PC-9 (cell line): ENCODE measurements around the gene OSBPL10. TPM values are rescaled to one million over a fixed set of nuclear protein-coding genes. Genes with fewer than 3 reads are reported as not detected.

Experiments used
- BruUV-seq: library from RNA; stranded (reverse); fragments of 400-500 nt; replicated peaks from 2 replicates; lab custom pipeline; 2021; lab: Mats Ljungman, UMichigan
- CTCF ChIA-PET: fragments of 300-600 bp; sonication (Branson Sonifier 250); formaldehyde crosslinking; loops from one replicate; lab custom pipeline; 2022; ENCODE audit warnings: antibody characterized with exemption; lab: Charles Lee
- POLR2A ChIA-PET: fragments of 300-600 bp; sonication (Branson Sonifier 250); formaldehyde crosslinking; loops from one replicate; lab custom pipeline; 2022; ENCODE audit warnings: antibody characterized with exemption; ENCODE audit not compliant: unreplicated experiment; lab: Charles Lee
- DNase-seq, 2 experiments: peaks; one replicate each; pipeline versions ENCODE4 v3.0.0 to v3.0.0-alpha.2; 2015 to 2022; ENCODE audit warnings: mixed read lengths in 1 of 2
- H2AFZ ChIP-seq: fragments of 200-600 bp; sonication (generic); 2 replicates; pipeline ENCODE4 v1.8.1; 2017; ENCODE audit warnings: antibody characterized with exemption
- H3F3A ChIP-seq: fragments of 200-600 bp; sonication (generic); 2 replicates; pipeline ENCODE4 v1.8.1; 2017; ENCODE audit warnings: antibody characterized with exemption, mild to moderate bottlenecking, low read depth; ENCODE audit not compliant: insufficient read depth
- H3K27ac ChIP-seq: fragments of 200-600 bp; sonication (generic); 2 replicates; pipeline ENCODE4 v1.6.1; 2016; ENCODE audit warnings: mixed run types
- H3K27me3 ChIP-seq: fragments of 200-600 bp; sonication (generic); 2 replicates; pipeline ENCODE4 v1.6.1; 2016; ENCODE audit warnings: low read depth, mixed run types; ENCODE audit not compliant: insufficient read depth
- H3K36me3 ChIP-seq: fragments of 200-600 bp; sonication (generic); 2 replicates; pipeline ENCODE4 v1.6.1; 2016; ENCODE audit warnings: low read depth, mixed run types
- H3K4me1 ChIP-seq: fragments of 200-600 bp; sonication (generic); replicated peaks from 2 replicates; pipeline ENCODE4 v1.6.1; 2016; ENCODE audit warnings: mixed run types; ENCODE audit not compliant: insufficient read depth
- H3K4me2 ChIP-seq: fragments of 200-600 bp; sonication (generic); 2 replicates; pipeline ENCODE4 v1.6.1; 2017; ENCODE audit warnings: mixed run types
- H3K4me3 ChIP-seq: fragments of 200-600 bp; sonication (generic); 2 replicates; pipeline ENCODE4 v1.6.1; 2016; ENCODE audit warnings: mixed run types
- H3K79me2 ChIP-seq: fragments of 200-600 bp; sonication (generic); 2 replicates; pipeline ENCODE4 v1.6.1; 2017; ENCODE audit warnings: low read depth, mixed run types
- H3K9me2 ChIP-seq: fragments of 200-600 bp; sonication (generic); 2 replicates; pipeline ENCODE4 v1.8.1; 2017; ENCODE audit warnings: mild to moderate bottlenecking; ENCODE audit not compliant: insufficient read depth
- H3K9me3 ChIP-seq: fragments of 200-600 bp; sonication (generic); 2 replicates; pipeline ENCODE4 v1.8.1; 2016; ENCODE audit warnings: low read depth; ENCODE audit not compliant: insufficient read depth
- H4K20me1 ChIP-seq: fragments of 200-600 bp; sonication (generic); 2 replicates; pipeline ENCODE4 v1.8.1; 2017; ENCODE audit not compliant: insufficient read depth
- EZH2 ChIP-seq: fragments of 200-600 bp; sonication (generic); IDR thresholded peaks from 2 replicates; pipeline ENCODE4 v1.8.0; 2017; ENCODE audit warnings: antibody characterized with exemption, low read depth
- intact Hi-C: fragments of 100-400 bp; cut with micrococcal nuclease; formaldehyde crosslinking; loops from one replicate; pipeline ENCODE4 v1.10.0; 2022; ENCODE audit not compliant: unreplicated experiment
- total RNA-seq: library from RNA; stranded (reverse); gene quantifications from 2 replicates; pipeline ENCODE4 v1.2.3, GENCODE V29; 2021
- TF ChIP-seq, protein P1 (sequence below): fragments of 200-600 bp; sonication (generic); conservative IDR thresholded peaks from 2 replicates; pipeline ENCODE4 v1.6.1; 2017; ENCODE audit warnings: mixed run types, antibody characterized with exemption, mild to moderate bottlenecking, moderate library complexity

OSBPL10 gene
- total RNA-seq, 1 experiment from 2014 or later, result 42.0 TPM

DNA sequence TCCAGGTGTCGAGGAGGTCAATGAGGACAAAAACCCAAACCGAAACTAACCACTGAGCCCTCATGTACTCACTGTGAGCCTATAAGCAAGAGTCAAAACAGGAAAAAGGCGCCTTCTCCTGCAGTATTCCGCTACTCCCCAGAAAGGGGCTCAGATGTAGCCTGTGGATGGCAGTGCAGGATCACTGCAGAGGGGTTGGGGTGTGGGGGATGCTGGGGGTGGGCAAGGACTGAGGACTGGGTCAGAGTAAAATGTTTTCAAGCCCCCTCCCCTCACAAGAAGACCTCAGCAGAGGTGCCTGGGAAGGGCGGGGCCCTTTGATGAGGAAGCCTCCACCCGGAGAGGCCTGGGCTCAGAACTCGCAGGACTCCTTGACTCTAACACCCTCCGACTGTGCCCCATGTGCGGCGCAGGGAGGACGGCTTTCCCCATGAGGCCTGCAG lies 170.1 kb downstream of the OSBPL10 start:
- BruUV-seq, result no TSS peak
- intact Hi-C loops, result no loop called here
- Histone ChIP-seq H4K20me1 (no peaks in the 10 kb centered on the region), H3K4me1 (no peaks in the 10 kb centered on the region), H3K9me3 (no peaks in the 10 kb centered on the region), H3K36me3 (no peaks in the 10 kb centered on the region), H3K27me3 (no peaks in the 10 kb centered on the region), H3K27ac (no peak overlapping the region), H3K4me3 (no peak overlapping the region), H3K4me2 (no peak overlapping the region), H3K9me2 (no peaks in the 10 kb centered on the region), H3K79me2 (no peaks in the 10 kb centered on the region), H2AFZ (no peak overlapping the region), H3F3A (no peaks in the 10 kb centered on the region)
- TF ChIP-seq EZH2, result no peak
- TF ChIP-seq, protein P1, sequence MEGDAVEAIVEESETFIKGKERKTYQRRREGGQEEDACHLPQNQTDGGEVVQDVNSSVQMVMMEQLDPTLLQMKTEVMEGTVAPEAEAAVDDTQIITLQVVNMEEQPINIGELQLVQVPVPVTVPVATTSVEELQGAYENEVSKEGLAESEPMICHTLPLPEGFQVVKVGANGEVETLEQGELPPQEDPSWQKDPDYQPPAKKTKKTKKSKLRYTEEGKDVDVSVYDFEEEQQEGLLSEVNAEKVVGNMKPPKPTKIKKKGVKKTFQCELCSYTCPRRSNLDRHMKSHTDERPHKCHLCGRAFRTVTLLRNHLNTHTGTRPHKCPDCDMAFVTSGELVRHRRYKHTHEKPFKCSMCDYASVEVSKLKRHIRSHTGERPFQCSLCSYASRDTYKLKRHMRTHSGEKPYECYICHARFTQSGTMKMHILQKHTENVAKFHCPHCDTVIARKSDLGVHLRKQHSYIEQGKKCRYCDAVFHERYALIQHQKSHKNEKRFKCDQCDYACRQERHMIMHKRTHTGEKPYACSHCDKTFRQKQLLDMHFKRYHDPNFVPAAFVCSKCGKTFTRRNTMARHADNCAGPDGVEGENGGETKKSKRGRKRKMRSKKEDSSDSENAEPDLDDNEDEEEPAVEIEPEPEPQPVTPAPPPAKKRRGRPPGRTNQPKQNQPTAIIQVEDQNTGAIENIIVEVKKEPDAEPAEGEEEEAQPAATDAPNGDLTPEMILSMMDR, result no peak
- ChIA-PET CTCF (no interaction called here), POLR2A (no interaction called here)
- no peak for DNase-seq

DNA sequence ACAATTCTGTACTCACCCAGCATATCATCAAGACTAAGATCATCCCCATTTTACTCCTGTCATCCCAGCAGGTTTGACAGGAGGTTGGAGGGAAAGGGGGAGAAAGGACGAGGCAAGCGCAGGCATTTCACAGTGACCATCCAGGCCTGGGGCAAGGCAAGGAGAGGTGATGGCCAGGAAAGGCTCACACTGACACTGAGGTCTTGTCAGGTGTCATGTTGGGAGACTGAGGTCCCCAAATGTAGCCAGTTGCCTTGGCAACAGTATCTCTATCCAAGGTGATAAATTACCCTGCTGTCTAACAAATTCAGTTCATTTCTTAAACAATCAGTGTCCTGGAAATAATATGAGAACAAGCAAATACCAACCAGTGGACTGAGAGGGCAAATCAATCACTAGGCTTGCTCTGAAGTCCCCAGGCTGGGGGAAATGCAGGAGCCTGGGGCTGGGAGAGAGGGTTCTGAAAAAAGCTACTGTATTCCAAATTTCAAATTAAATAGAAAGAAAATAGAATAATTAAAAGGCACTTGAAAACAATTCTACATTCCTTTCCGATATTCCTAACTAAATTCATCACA lies 172.8 kb downstream of the OSBPL10 start:
- H3K4me3 ChIP-seq, result no peak overlapping the region
- POLR2A ChIA-PET, result no interaction called here
- no peaks in the 10 kb centered on the region for H3K9me3 ChIP-seq
- H4K20me1 ChIP-seq, result no peaks in the 10 kb centered on the region
- no peaks in the 10 kb centered on the region for H3K27me3 ChIP-seq
- H3K36me3 ChIP-seq, result no peaks in the 10 kb centered on the region
- H3K4me1 ChIP-seq, result no peaks in the 10 kb centered on the region
- BruUV-seq, result no TSS peak
- no peak for DNase-seq
- H3K9me2 ChIP-seq, result no peaks in the 10 kb centered on the region
- no peak overlapping the region for H2AFZ ChIP-seq
- no peaks in the 10 kb centered on the region for H3F3A ChIP-seq
- CTCF ChIA-PET, result no interaction called here
- intact Hi-C loops, result no loop called here
- H3K79me2 ChIP-seq, result no peaks in the 10 kb centered on the region
- no peak overlapping the region for H3K27ac ChIP-seq
- TF ChIP-seq, protein P1, result no peak
- TF ChIP-seq EZH2, result no peak
- H3K4me2 ChIP-seq, result no peak overlapping the region

DNA sequence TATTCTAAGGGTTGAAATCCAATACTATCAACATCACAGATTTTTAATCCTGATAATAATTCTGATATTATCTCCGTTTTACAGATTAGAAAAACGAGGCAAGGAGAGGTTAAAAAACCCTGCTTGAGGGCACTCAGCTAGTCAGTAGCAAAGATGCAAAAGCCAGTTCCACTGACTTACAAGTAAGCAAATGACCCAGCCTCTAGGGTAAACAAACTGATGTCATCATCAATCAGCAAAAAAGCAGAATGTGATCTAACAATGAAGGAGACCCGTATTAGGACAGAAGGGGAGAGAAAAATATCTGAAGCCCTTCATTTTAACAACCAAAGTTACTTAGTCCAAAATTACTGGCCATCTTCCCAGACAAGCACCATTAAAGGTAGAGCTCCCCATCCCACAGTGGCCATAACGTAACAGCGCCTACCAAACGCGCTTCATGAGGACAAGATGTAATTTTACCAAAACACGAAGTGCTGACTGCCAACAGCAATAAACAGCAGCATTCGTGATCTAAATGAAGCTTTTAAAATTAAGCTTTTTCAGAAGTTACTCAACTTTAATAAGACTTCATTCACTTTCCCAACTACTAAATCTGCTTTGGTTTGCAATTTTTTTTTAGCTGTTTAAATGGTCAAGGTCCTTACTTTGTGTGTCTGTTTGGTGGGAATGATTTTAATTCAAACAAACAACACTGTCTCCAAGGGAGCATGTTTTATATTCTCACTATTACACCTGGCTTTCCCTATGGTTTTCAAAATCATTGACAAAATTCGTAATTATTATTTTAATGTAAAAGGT lies 176.6 kb downstream of the OSBPL10 start:
- Histone ChIP-seq H3K4me2 (no peak overlapping the region), H3K9me3 (no peaks in the 10 kb centered on the region), H3K36me3 (no peaks in the 10 kb centered on the region), H3K27ac (no peak overlapping the region), H3K4me1 (no peaks in the 10 kb centered on the region), H3K27me3 (no peaks in the 10 kb centered on the region), H3F3A (no peaks in the 10 kb centered on the region), H3K4me3 (no peak overlapping the region), H2AFZ (no peak overlapping the region), H4K20me1 (no peaks in the 10 kb centered on the region), H3K79me2 (no peaks in the 10 kb centered on the region), H3K9me2 (no peaks in the 10 kb centered on the region)
- CTCF ChIA-PET, result no interaction called here
- DNase-seq, result no peak
- no TSS peak for BruUV-seq
- POLR2A ChIA-PET, result no interaction called here
- intact Hi-C loops, result no loop called here
- TF ChIP-seq, protein P1, result no peak
- TF ChIP-seq EZH2, result no peak
